ENCODE results near the gene VRK1. TPM values are rescaled to one million over a fixed set of nuclear protein-coding genes. Genes with fewer than 3 reads are reported as not detected.
"Not testable (repeated sequence)": the region's sequence is repeated elsewhere in the genome, so short reads cannot be mapped to it uniquely, and the experiment has no call there.

Gene VRK1
- total and polyA plus RNA-seq, 8 donors = 2.4 to 7.0 (median 3.6) TPM

DNA sequence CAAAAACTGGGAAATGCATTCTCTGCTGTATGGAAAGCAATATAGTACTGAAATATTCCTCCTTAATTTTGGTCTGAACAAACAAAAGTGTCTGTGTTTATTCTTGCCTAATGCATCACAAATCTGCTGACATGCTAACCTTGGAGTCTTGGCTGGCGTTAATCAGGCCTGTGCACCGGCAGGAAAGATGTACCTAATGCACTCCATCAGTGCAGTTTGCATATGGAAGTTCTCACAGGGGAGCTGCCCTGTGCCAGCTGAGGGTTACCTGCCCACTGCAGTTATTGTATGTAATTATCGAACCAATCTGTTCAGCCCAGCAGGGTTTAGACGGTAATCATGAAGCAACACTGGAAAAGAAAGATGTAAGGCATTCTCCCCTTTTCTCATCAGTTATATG lies 76.9 kb downstream of the VRK1 start:
- 37 to 44% methylated on average over 4 of the region's 4 CpGs for WGBS, 2 donors
- peak in 1 of 4 donors; percentile 56 for ATAC-seq
- no peaks in the 10 kb centered on the region for H3K27me3 ChIP-seq
- no peak overlapping the region for H3K4me3 ChIP-seq
- no peaks in the 10 kb centered on the region for H3K36me3 ChIP-seq
- no peak for DNase-seq
- TF ChIP-seq, protein P1, sequence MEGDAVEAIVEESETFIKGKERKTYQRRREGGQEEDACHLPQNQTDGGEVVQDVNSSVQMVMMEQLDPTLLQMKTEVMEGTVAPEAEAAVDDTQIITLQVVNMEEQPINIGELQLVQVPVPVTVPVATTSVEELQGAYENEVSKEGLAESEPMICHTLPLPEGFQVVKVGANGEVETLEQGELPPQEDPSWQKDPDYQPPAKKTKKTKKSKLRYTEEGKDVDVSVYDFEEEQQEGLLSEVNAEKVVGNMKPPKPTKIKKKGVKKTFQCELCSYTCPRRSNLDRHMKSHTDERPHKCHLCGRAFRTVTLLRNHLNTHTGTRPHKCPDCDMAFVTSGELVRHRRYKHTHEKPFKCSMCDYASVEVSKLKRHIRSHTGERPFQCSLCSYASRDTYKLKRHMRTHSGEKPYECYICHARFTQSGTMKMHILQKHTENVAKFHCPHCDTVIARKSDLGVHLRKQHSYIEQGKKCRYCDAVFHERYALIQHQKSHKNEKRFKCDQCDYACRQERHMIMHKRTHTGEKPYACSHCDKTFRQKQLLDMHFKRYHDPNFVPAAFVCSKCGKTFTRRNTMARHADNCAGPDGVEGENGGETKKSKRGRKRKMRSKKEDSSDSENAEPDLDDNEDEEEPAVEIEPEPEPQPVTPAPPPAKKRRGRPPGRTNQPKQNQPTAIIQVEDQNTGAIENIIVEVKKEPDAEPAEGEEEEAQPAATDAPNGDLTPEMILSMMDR (IDR thresholded peaks at IDR 0.05) = no peak
- H3K9me3 ChIP-seq = no peaks in the 10 kb centered on the region
- FAIRE-seq = no peak
- intact Hi-C loops (cut with DNase I) = no loop called here
- no peaks in the 10 kb centered on the region for H3K4me1 ChIP-seq
- H3K27ac ChIP-seq = no peak overlapping the region

DNA sequence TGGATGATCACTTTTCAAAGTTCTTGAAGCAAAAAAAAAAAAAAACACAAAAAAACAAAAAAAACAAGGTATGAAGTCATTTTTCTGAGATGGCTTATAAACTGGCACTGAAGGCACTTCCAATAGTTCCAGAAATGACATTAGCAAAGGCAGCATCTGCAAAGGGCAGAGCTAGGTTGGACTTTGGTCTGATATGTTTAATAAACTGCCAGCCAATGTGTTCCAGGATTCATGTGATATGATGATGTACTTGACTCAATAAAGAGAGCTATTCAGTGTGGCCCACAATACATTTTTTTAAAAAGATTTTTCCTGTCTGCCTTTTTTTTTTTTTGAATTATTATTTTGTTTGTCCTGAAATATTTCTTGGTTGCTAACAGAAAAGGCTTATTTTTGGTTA lies 79.6 kb downstream of the VRK1 start:
- ATAC-seq (peak in 3 of 4 donors; percentile 65 to 72 (median 65)), DNase-seq (no peak), FAIRE-seq (no peak)
- no peak overlapping the region for H3K4me3 ChIP-seq
- no peaks in the 10 kb centered on the region for H3K9me3 ChIP-seq
- TF ChIP-seq, protein P1 (IDR thresholded peaks at IDR 0.05) = no peak
- no peak overlapping the region for H3K27ac ChIP-seq
- no peaks in the 10 kb centered on the region for H3K36me3 ChIP-seq
- no peaks in the 10 kb centered on the region for H3K4me1 ChIP-seq
- no peaks in the 10 kb centered on the region for H3K27me3 ChIP-seq
- intact Hi-C loops (cut with DNase I) = no loop called here

DNA sequence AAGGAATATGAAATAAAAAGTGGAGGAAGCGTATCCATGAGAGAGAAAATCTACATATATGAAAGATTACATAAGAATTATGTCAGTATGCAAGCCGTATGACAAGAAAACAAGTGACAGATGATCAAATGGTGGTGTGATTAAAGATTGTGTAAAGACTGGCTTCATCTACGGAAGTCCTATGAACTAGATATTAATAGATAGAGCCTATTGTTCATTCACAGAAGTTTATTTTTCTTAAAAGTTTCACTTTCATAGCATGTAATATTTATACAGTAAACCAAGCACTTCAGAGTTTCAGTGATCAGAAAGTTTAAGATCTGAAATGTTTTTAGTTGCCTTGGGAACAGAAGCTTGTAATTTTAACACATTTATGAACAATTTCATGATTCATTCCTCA lies 84.5 kb downstream of the VRK1 start:
- 85 to 92% methylated on average over 3 of the region's 3 CpGs for WGBS, 2 donors
- FAIRE-seq (no peak), ATAC-seq (no peak), DNase-seq (no peak)
- TF ChIP-seq, protein P1 (IDR thresholded peaks at IDR 0.05) = no peak
- intact Hi-C loops (cut with DNase I) = no loop called here
- no peak overlapping the region for H3K4me3 ChIP-seq
- no peaks in the 10 kb centered on the region for H3K36me3 ChIP-seq
- H3K9me3 ChIP-seq = no peaks in the 10 kb centered on the region
- no peaks in the 10 kb centered on the region for H3K4me1 ChIP-seq
- no peaks in the 10 kb centered on the region for H3K27me3 ChIP-seq
- no peak overlapping the region for H3K27ac ChIP-seq

DNA sequence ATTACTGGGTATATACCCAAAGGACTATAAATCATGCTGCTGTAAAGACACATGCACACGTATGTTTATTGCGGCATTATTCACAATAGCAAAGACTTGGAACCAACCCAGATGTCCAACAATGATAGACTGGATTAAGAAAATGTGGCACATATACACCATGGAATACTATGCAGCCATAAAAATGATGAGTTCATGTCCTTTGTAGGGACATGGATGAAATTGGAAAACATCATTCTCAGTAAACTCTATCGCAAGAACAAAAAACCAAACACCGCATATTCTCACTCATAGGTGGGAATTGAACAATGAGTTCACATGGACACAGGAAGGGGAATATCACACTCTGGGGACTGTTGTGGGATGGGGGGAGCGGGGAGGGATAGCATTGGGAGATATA lies 86.8 kb downstream of the VRK1 start:
- H3K27me3 ChIP-seq; FAIRE-seq; H3K4me1 ChIP-seq; H3K27ac ChIP-seq; ATAC-seq; DNase-seq; H3K4me3 ChIP-seq; H3K9me3 ChIP-seq; intact Hi-C loops (cut with DNase I); H3K36me3 ChIP-seq: not testable (repeated sequence)
- 96 to 100% methylated on average over 5 of the region's 5 CpGs for WGBS, 2 donors

DNA sequence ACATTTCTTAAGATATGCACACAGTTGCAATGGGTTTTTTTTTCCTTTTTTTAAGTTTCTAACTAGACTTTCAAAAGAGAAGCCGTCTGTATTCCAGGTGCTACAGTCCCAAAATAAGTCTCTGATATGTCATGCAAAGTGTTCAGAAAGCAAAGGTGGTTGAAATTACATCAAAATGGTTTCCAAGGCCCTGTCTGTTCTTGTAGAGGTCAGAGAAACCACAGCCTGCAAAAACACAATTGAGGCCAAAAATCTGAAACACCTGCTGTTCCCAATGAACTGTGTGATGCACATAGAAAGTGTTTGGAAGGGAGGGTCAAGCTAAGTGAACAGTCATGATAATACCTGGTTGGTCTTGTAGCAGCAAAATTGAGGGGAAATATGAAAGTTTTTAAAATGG lies 91.0 kb downstream of the VRK1 start:
- DNase-seq (no peak), ATAC-seq (no peak), FAIRE-seq (no peak)
- H3K27me3 ChIP-seq = no peaks in the 10 kb centered on the region
- no peak overlapping the region for H3K4me3 ChIP-seq
- H3K27ac ChIP-seq = no peak overlapping the region
- WGBS, 2 donors = 84 to 94% methylated on average over 1 of the region's 1 CpG
- intact Hi-C loops (cut with DNase I) = no loop called here
- H3K36me3 ChIP-seq = no peaks in the 10 kb centered on the region
- TF ChIP-seq, protein P1 (IDR thresholded peaks at IDR 0.05) = no peak
- H3K4me1 ChIP-seq = no peaks in the 10 kb centered on the region
- no peaks in the 10 kb centered on the region for H3K9me3 ChIP-seq

DNA sequence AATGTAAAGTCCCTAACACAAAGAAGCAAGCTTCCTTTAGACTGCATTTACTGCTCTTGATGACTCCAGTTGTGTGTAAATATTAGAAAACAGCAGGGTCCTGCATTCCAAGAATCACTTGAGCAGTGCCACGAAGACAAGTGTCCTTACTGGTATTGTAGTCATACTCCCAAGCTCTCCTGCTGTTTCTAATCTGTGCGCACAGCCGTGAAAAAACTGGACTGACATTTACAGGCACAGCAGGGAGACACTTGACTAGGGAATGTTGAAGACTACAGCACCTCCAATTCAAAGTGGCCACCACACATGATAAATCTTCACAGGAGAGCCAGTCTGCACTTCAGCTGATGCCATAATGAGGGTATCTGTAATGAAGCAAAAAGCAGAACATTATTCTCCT lies 91.4 kb downstream of the VRK1 start:
- DNase-seq = no peak
- TF ChIP-seq, protein P1 (IDR thresholded peaks at IDR 0.05) = no peak
- H3K9me3 ChIP-seq = no peaks in the 10 kb centered on the region
- H3K4me3 ChIP-seq = no peak overlapping the region
- WGBS, 2 donors = 69 to 74% methylated on average over 3 of the region's 3 CpGs
- no peaks in the 10 kb centered on the region for H3K4me1 ChIP-seq
- no peak overlapping the region for H3K27ac ChIP-seq
- no peak for ATAC-seq
- no peak for FAIRE-seq
- no peaks in the 10 kb centered on the region for H3K36me3 ChIP-seq
- no peaks in the 10 kb centered on the region for H3K27me3 ChIP-seq
- intact Hi-C loops (cut with DNase I) = no loop called here

All from pancreas (tissue), 10 donors.